GM18502 (cell line): Measurements from ENCODE around the gene TRAF2.
A peak's percentile ranks its signal among the peaks of the same experiment; 100 is the strongest.

ENCODE experiments used
- ATAC-seq: cut with Tn5 transposase; IDR thresholded peaks from one replicate; pipeline ENCODE4 v1.9.1; 2021; ENCODE audit warnings: mild to moderate bottlenecking; ENCODE audit not compliant: unreplicated experiment, poor library complexity

The TRAF2 gene

DNA sequence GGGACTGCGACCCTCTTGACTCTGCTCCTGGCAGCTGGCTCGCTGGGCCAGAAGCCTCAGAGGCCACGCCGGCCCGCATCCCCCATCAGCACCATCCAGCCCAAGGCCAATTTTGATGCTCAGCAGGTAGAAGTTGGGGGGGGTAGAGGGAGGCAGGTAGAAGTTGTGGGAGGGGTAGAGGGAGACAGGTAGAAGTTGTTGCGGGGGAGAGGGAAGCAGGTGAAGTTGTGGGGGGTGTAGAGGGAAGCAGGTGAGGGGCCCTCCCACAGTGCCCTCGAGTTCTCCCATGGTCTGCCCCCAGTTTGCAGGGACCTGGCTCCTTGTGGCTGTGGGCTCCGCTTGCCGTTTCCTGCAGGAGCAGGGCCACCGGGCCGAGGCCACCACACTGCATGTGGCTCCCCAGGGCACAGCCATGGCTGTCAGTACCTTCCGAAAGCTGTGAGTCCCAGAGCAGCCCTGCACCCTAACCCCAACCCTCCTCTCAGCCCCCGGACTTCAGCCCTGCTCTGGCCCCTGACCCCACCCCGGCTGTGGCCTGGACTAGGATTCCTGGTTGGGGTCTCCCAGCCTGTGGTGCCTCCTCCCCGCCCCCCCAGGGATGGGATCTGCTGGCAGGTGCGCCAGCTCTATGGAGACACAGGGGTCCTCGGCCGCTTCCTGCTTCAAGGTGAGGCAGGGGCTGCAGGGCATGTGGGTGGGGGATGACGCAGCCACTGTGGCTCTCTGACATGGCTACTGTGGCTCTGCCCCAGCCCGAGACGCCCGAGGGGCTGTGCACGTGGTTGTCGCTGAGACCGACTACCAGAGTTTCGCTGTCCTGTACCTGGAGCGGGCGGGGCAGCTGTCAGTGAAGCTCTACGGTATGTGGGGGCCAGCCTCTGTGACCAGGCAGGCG lies 59.3 kb downstream of the TRAF2 start:
- no peak for ATAC-seq

GRCh38 chr9:136946228-136947027 lies 60.1 kb downstream of the TRAF2 start:
- ATAC-seq: no peak

GRCh38 chr9:136947028-136947891 lies 60.9 kb downstream of the TRAF2 start:
- no peak for ATAC-seq

DNA sequence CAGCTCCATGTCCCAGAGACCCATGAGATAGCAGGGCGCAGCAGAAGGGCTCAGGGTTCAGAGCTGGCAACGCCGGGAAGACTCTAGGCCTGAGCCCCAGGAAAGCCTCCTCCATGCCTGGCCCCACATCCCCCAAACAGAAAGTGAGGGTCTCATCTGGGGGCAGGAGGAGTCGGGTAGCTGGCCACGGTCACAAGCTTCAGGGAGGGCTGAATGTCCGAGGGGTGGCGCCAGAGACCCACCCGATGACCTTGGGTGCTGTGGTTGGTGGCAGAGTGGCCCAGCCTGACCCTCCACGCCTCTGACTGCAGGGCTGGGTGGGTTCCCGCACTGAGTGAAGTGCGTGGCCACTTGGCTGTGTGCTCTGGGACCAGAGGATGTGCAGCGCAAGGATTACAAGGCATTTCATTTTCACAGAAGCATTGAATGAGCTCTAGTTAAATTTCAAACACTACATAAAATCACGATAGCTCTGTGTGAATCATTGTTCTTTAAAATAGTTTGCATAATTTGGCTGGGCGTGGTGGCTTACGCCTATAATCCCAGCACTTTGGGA lies 61.7 kb downstream of the TRAF2 start:
- ATAC-seq: no peak

- no peak for ATAC-seq
Measured at GRCh38 chr9:136949239-136949816, 63.0 kb downstream of the TRAF2 start.

- ATAC-seq: peak; percentile 90
Measured at GRCh38 chr9:136949817-136950655, 63.7 kb downstream of the TRAF2 start.

DNA sequence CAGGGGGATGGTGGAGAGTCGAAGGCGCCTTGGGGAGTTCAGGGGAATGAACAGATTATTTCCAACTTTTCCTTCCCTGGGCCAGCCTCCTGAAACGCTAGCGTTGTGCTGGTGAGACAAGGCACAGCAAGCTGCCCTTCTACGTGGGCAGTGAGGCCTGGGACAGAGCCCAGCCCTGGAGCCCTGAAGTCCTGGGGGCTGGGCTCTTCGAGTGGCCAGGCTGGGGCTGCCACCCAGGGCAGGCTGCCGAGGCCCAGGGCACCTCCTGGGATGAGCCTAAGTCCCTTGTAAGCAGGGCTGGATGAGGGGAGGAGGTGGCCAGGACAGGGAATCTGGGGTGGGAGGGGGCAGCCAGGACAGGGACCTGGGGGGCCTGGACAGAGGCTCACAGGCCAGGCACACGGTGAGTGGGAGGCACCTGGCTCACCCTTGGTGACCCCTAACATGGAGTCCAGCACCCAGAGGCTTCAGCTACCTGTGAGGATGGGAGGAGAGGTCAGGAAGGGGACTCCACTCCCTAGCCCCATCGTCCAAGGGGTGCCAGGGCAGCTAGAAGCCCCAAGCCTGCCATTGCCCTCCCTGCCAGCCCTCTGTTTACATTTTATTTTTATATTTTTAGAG lies 64.5 kb downstream of the TRAF2 start:
- no peak for ATAC-seq

- ATAC-seq: no peak
Measured at GRCh38 chr9:136951541-136952320, 65.4 kb downstream of the TRAF2 start, which contains the start of gene LCN12. LCN12 (plus strand) TSS chr9:136952273; CDS start chr9:136952328, 55 bp downstream.

DNA sequence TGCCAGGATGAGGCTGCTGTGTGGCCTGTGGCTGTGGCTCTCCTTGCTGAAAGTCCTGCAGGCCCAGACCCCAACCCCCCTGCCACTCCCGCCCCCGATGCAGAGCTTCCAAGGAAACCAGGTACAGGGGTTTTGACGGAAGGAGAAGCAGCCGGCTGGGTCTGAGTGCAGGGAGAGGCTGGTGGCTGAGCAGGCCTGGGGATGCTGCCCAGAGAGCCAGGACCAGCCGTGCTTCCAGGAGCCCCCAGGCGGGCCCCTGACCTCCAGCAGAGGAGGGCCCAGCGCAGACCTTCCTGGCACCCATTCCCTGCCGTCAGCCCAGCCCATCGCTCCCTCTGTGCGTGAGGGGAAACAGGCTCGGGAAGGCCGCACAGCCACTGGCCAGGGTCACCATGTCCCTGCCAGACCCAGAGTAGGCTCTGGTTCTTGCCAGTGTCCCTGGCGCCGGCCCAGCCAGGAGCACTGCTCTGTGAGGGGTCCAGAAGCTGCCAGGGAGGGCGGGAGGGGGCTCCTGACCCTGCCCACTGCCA lies 66.1 kb downstream of the TRAF2 start:
- no peak for ATAC-seq

DNA sequence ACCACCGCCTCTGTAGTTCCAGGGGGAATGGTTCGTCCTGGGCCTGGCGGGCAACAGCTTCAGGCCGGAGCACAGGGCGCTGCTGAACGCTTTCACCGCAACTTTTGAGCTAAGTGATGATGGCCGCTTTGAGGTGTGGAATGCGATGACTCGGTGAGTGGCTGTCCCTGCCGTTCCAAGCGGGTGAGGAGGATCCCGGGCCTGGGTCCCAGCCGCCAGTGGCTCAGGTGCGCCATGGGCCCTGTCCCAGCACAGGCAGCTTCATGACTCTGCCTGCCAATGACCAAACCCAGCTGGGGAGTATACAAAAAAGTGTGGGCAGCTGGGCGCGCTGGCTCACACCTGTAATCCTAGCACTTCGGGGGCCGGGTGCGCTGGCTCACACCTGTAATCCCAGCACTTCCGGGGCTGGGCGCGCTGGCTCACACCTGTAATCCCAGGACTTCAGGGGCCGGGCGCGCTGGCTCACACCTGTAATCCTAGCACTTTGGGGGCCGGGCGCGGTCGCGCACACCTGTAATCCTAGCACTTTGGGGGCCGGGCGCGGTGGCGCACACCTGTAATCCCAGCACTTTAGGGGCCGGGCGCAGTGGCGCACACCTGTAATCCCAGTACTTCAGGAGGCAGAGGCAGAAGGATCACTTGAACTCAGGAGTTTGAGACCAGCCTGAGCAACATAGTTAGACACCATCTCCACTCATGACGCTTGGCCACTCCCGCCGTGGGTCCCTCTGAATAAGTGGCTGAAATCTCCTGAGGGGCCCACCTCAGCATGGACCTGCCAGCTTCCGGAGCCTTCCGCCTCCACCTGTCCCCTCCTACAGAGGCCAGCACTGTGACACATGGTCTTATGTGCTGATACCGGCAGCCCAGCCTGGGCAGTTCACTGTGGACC lies 66.8 kb downstream of the TRAF2 start:
- no peak for ATAC-seq

GRCh38 chr9:136953771-136954269 lies 67.5 kb downstream of the TRAF2 start:
- ATAC-seq: no peak

DNA sequence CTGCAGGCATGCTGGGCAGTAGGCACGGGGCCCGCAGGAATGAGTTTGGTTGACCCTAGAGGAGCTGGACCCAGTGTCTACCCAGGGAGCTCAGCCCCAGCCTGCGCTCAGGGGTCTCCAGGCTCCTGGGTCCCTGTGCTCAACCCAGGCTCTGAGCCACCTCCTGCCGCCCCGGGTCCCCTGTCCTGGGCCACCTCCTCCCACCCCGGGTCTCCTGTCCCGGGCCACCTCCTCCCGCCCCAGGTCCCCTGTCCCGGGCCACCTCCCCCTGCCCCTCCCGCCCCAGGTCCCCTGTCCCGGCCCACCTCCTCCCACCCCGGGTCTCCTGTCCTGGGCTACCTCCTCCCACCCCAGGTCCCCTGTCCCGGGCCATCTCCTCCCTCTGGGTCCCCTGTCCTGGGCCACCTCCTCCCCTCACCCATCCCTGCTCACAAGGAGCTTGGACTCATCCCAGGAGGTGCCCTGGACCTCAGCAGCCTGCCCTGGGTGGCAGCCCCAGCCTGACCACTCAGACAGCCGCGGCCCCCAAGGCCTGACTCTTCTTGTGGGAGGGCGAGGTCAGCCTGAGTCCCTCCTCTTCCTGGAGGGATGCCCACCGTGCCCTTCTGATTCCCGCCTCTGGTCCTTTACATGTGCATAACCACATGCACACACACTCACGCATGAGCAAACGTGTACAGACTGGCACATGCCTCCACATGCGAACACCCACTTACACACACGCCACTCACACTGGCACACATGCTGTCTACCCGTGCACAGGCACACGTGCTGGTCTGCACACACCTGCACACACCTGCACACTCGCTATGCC lies 68.2 kb downstream of the TRAF2 start:
- no peak for ATAC-seq

GRCh38 chr9:136955202-136955942 lies 69.1 kb downstream of the TRAF2 start:
- no peak for ATAC-seq

- ATAC-seq: no peak
Measured at GRCh38 chr9:136955943-136956335, 69.6 kb downstream of the TRAF2 start.

- no peak for ATAC-seq
Measured at GRCh38 chr9:136956604-136957003, 70.3 kb downstream of the TRAF2 start.
